Panc1 (cell line): ENCODE data around the gene HIF1A. TPM values are rescaled to one million over a fixed set of nuclear protein-coding genes. Genes with fewer than 3 reads are reported as not detected.

ENCODE experiments used
- ATAC-seq: fragments of 200-7000 bp; cut with Tn5 transposase; 2 replicates; pipeline ENCODE4 v1.9.1; 2020; ENCODE audit warnings: mild to moderate bottlenecking, moderate library complexity
- BruUV-seq: library from RNA; stranded (reverse); fragments of 400-500 nt; replicated peaks from 2 replicates; lab custom pipeline; 2021; lab: Mats Ljungman, UMichigan
- CTCF ChIA-PET: fragments of 300-600 bp; sonication (Branson Sonifier 250); formaldehyde crosslinking; loops from one replicate; lab custom pipeline; 2022; ENCODE audit warnings: antibody characterized with exemption; lab: Charles Lee
- POLR2A ChIA-PET: fragments of 300-600 bp; sonication (Branson Sonifier 250); formaldehyde crosslinking; loops from one replicate; lab custom pipeline; 2022; ENCODE audit warnings: antibody characterized with exemption; lab: Charles Lee
- DNase-seq: peaks from one replicate; pipeline ENCODE4 v3.0.0-alpha.2; 2010; ENCODE audit warnings: low read depth, low spot score
- H3K27ac ChIP-seq: 2 replicates; pipeline ENCODE4 v1.5.1; 2011; ENCODE audit warnings: mild to moderate bottlenecking, low read length, inconsistent platforms
- H3K27me3 ChIP-seq: fragments of 200-500 bp; sonication (Bioruptor generic); 2 replicates; pipeline ENCODE4 v1.6.0; 2014; ENCODE audit warnings: low read length, inconsistent platforms; ENCODE audit not compliant: control insufficient read depth, insufficient read depth
- H3K36me3 ChIP-seq: fragments of 200-500 bp; sonication (Bioruptor generic); 2 replicates; pipeline ENCODE4 v1.5.1; 2014; ENCODE audit warnings: inconsistent platforms, mild to moderate bottlenecking, low read length, moderate library complexity; ENCODE audit not compliant: control insufficient read depth, insufficient read depth
- H3K4me1 ChIP-seq: 2 replicates; pipeline ENCODE4 v1.5.1; 2011; ENCODE audit warnings: inconsistent platforms, mild to moderate bottlenecking, low read length, moderate library complexity; ENCODE audit not compliant: control insufficient read depth, insufficient read depth
- H3K4me3 ChIP-seq, 2 experiments: 2 replicates each; pipeline ENCODE4 v1.5.1; 2011 to 2012; ENCODE audit warnings: low read depth in 2 of 2, low read length in 2 of 2, mild to moderate bottlenecking in 2 of 2, inconsistent platforms in 1 of 2, moderate library complexity in 1 of 2
- H3K9me3 ChIP-seq: fragments of 200-500 bp; sonication (Bioruptor generic); 2 replicates; pipeline ENCODE4 v1.5.1; 2014; ENCODE audit warnings: low read depth, mild to moderate bottlenecking, inconsistent platforms, low read length, moderate library complexity; ENCODE audit not compliant: control insufficient read depth, insufficient read depth
- POLR2AphosphoS5 ChIP-seq: IDR thresholded peaks from 2 replicates; pipeline ENCODE4 v1.6.1; 2012; ENCODE audit warnings: mild to moderate bottlenecking, low read depth, low read length, moderate library complexity
- REST ChIP-seq, 2 experiments: IDR thresholded peaks; 2 replicates each; pipeline ENCODE4 v1.6.1; 2011 to 2012; ENCODE audit warnings: low read depth in 2 of 2, control low read depth in 1 of 2, low read length in 1 of 2, mild to moderate bottlenecking in 1 of 2, moderate library complexity in 1 of 2; ENCODE audit not compliant: insufficient read depth in 1 of 2
- SIN3A ChIP-seq: IDR thresholded peaks from 2 replicates; pipeline ENCODE4 v1.6.1; 2012; ENCODE audit warnings: low read depth, mild to moderate bottlenecking, low read length, moderate library complexity, borderline replicate concordance; ENCODE audit not compliant: insufficient read depth
- TCF7L2 ChIP-seq: IDR thresholded peaks from 2 replicates; pipeline ENCODE4 v1.6.1; 2011; ENCODE audit warnings: mild to moderate bottlenecking, low read depth, low read length, inconsistent platforms
- in situ Hi-C: cut with HindIII; loops from 2 replicates; pipeline ENCODE4 v1.10.0; 2016; ENCODE audit warnings: low sequenced_read_pairs, low pct_unique_long_range_greater_than_20kb
- intact Hi-C: fragments of 100-400 bp; cut with micrococcal nuclease; formaldehyde crosslinking; loops from one replicate; pipeline ENCODE4 v1.10.0; 2022; ENCODE audit not compliant: unreplicated experiment
- total RNA-seq: library from RNA; stranded (reverse); gene quantifications from one replicate; pipeline ENCODE4 v1.2.1, GENCODE V29; 2021; ENCODE audit not compliant: unreplicated experiment
- TF ChIP-seq, protein P1 (sequence below): fragments of 450-650 bp; IDR thresholded peaks from 2 replicates; pipeline ENCODE4 v1.5.1; 2017; ENCODE audit warnings: mild to moderate bottlenecking

HIF1A gene
- total RNA-seq, 1 experiment from 2014 or later, result 83.4 TPM

DNA sequence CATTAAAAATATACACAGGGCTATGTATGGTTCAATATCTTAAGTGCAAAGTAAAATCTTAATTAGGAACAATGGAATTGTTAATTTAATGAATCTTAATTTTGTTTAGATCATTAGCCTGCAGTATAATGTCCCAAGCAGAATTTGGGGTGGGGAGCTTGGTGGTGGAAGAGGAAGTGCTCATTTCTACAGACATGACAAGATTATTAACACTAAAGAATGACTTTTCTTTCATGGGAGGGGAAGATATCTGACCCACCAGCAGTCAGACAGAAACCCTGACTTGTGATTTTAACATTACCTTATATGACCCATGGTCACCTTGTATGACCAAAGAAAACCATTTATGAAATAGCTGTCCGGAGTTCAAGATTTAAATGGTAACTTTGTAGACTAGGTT, 41.3 kb upstream of the HIF1A start:
- DNase-seq (no peak), ATAC-seq (no peak)
- ChIA-PET CTCF (no interaction called here), POLR2A (no interaction called here)
- in situ Hi-C loops, result no loop called here
- no peaks in the 10 kb centered on the region for H3K36me3 ChIP-seq
- H3K4me3 ChIP-seq, result no peak overlapping the region
- TF ChIP-seq SIN3A (no peak), REST (IDR thresholded peaks at IDR 0.05; ENCODE audit: insufficient read depth in 1 of 2, low read depth in 2 of 2, low read length in 1 of 2) (no peak), POLR2AphosphoS5 (no peak), TCF7L2 (no peak)
- TF ChIP-seq, protein P1, sequence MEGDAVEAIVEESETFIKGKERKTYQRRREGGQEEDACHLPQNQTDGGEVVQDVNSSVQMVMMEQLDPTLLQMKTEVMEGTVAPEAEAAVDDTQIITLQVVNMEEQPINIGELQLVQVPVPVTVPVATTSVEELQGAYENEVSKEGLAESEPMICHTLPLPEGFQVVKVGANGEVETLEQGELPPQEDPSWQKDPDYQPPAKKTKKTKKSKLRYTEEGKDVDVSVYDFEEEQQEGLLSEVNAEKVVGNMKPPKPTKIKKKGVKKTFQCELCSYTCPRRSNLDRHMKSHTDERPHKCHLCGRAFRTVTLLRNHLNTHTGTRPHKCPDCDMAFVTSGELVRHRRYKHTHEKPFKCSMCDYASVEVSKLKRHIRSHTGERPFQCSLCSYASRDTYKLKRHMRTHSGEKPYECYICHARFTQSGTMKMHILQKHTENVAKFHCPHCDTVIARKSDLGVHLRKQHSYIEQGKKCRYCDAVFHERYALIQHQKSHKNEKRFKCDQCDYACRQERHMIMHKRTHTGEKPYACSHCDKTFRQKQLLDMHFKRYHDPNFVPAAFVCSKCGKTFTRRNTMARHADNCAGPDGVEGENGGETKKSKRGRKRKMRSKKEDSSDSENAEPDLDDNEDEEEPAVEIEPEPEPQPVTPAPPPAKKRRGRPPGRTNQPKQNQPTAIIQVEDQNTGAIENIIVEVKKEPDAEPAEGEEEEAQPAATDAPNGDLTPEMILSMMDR, result no peak
- H3K4me1 ChIP-seq, result no peaks in the 10 kb centered on the region
- no peaks in the 10 kb centered on the region for H3K9me3 ChIP-seq
- intact Hi-C loops, result no loop called here
- no peak overlapping the region for H3K27ac ChIP-seq
- BruUV-seq, result no TSS peak
- no peaks in the 10 kb centered on the region; the same call in none of the 2 replicates for H3K27me3 ChIP-seq

DNA sequence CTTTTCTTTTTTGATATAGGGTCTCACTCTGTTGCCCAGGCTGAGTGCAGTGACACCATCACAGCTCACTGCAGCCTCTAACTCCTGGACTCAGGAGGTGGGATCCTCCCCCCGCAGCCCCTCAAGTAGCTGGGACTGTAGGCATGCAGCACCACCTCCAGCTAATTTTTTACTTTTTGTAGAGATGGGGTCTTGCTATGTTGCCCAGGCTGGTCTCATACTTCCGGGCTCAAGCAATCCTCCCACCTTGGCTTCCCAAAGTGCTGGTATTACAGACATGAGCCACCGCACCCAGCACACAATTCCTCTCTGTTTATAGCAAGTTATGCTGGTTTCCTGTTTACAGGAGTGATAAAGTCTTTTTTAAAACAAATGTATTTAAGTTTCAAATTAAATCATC, 39.5 kb upstream of the HIF1A start:
- TF ChIP-seq TCF7L2 (no peak), REST (IDR thresholded peaks at IDR 0.05; ENCODE audit: insufficient read depth in 1 of 2, low read depth in 2 of 2, low read length in 1 of 2) (no peak), SIN3A (no peak), POLR2AphosphoS5 (no peak)
- TF ChIP-seq, protein P1, result no peak
- BruUV-seq, result no TSS peak
- no peaks in the 10 kb centered on the region for H3K4me1 ChIP-seq
- no peaks in the 10 kb centered on the region for H3K36me3 ChIP-seq
- no peak overlapping the region for H3K4me3 ChIP-seq
- POLR2A ChIA-PET, result no interaction called here
- intact Hi-C loops (no loop called here), in situ Hi-C loops (no loop called here)
- no peak for DNase-seq
- no peak for ATAC-seq
- H3K9me3 ChIP-seq, result no peaks in the 10 kb centered on the region
- H3K27me3 ChIP-seq, result no peaks in the 10 kb centered on the region; the same call in none of the 2 replicates
- H3K27ac ChIP-seq, result no peak overlapping the region
- CTCF ChIA-PET, result no interaction called here
